Vagina (tissue), 2 donors: ENCODE data around the gene CISD1.

Experiments
- POLR2A ChIP-seq, 2 donors: fragments of 450-650 bp; IDR thresholded peaks; one replicate each; pipeline ENCODE4 v1.6.1; 2017; ENCODE audit warnings: antibody characterized with exemption in 2 of 2, mild to moderate bottlenecking in 2 of 2, moderate library complexity in 2 of 2
- POLR2AphosphoS5 ChIP-seq, 2 donors: sonication (generic); formaldehyde crosslinking; IDR thresholded peaks; one replicate each; pipeline ENCODE4 v1.9.0; 2017; ENCODE audit warnings: antibody characterized with exemption in 2 of 2, mild to moderate bottlenecking in 2 of 2, low read depth in 1 of 2; ENCODE audit not compliant: insufficient read depth in 1 of 2
- TF ChIP-seq, protein P1 (sequence below), 3 experiments: fragments of 450-650 bp in 2 of 3; fragments of 200-600 bp in 1 of 3; sonication (generic) in 1 of 3; IDR thresholded peaks; one replicate each; pipeline ENCODE4 v1.5.1; 2017 to 2019; ENCODE audit warnings: antibody characterized with exemption in 3 of 3, mild to moderate bottlenecking in 2 of 3, moderate library complexity in 2 of 3

DNA sequence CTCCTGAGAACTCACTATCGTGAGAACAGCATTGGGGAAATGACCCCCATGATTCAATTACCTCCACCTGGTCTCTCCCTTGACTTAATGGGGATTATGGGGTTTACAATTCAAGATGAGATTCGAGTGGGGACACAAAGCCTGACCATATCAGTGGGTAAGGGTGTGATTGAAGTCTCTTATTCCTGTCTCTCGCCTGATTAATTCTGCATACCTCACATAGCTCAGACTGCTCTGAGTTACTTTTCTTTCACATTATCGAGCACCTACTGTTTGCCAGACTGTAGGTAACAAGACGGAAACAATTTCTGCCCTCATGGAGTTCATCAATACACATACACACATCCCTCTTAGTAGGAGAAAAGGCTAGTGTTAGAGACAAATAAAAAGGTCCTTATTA, 25.0 kb downstream of the CISD1 start:
- TF ChIP-seq, protein P1, sequence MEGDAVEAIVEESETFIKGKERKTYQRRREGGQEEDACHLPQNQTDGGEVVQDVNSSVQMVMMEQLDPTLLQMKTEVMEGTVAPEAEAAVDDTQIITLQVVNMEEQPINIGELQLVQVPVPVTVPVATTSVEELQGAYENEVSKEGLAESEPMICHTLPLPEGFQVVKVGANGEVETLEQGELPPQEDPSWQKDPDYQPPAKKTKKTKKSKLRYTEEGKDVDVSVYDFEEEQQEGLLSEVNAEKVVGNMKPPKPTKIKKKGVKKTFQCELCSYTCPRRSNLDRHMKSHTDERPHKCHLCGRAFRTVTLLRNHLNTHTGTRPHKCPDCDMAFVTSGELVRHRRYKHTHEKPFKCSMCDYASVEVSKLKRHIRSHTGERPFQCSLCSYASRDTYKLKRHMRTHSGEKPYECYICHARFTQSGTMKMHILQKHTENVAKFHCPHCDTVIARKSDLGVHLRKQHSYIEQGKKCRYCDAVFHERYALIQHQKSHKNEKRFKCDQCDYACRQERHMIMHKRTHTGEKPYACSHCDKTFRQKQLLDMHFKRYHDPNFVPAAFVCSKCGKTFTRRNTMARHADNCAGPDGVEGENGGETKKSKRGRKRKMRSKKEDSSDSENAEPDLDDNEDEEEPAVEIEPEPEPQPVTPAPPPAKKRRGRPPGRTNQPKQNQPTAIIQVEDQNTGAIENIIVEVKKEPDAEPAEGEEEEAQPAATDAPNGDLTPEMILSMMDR (IDR thresholded peaks at IDR 0.05), result no peak
- no peak for TF ChIP-seq POLR2AphosphoS5 (IDR thresholded peaks at IDR 0.05; ENCODE audit: insufficient read depth in 1 of 2, low read depth in 1 of 2)
- no peak for TF ChIP-seq POLR2A (IDR thresholded peaks at IDR 0.05)
